Kidney (tissue), 22 donors: ENCODE data around the gene PSMC6. TPM values are rescaled to one million over a fixed set of nuclear protein-coding genes. Genes with fewer than 3 reads are reported as not detected.

ENCODE experiments used
- DNase-seq, 5 donors: peaks; one replicate each; pipeline ENCODE4 v3.0.0-alpha.2; 2013 to 2020
- FAIRE-seq: peaks from 2 replicates; lab custom pipeline; 2012; peaks lifted over from hg19 to GRCh38; lab: Jason Lieb, UNC
- H3K27ac ChIP-seq, 2 donors: one replicate each; pipeline ENCODE4 v1.7.0; 2013; ENCODE audit warnings: low read depth in 2 of 2, low read length in 2 of 2, inconsistent platforms in 1 of 2
- H3K27me3 ChIP-seq: one replicate; pipeline ENCODE4 v1.7.1; 2013; ENCODE audit warnings: low read length, inconsistent platforms; ENCODE audit not compliant: control insufficient read depth, insufficient read depth
- H3K36me3 ChIP-seq, 3 donors: one replicate each; pipeline versions ENCODE4 v1.7.0 to v1.7.1; 2013; ENCODE audit warnings: low read length in 3 of 3, control low read depth in 1 of 3, inconsistent platforms in 1 of 3; ENCODE audit not compliant: insufficient read depth in 3 of 3, control insufficient read depth in 2 of 3
- H3K4me1 ChIP-seq, 3 donors: one replicate each; pipeline versions ENCODE4 v1.7.0 to v1.7.1; 2013; ENCODE audit warnings: low read length in 3 of 3, inconsistent platforms in 1 of 3, low read depth in 1 of 3; ENCODE audit not compliant: control insufficient read depth in 2 of 3, insufficient read depth in 2 of 3
- H3K4me3 ChIP-seq, 3 donors: one replicate each; pipeline versions ENCODE4 v1.7.0 to v1.8.1; 2013; ENCODE audit warnings: low read length in 3 of 3, control low read depth in 1 of 3, inconsistent platforms in 1 of 3
- H3K9ac ChIP-seq, 3 donors: one replicate each; pipeline versions ENCODE4 v1.7.0 to v1.7.1; 2013; ENCODE audit warnings: low read length in 3 of 3, control low read depth in 1 of 3, inconsistent platforms in 1 of 3
- H3K9me3 ChIP-seq, 3 donors: one replicate each; pipeline versions ENCODE4 v1.7.0 to v1.7.1; 2013; ENCODE audit warnings: low read length in 3 of 3, control low read depth in 1 of 3, inconsistent platforms in 1 of 3; ENCODE audit not compliant: control insufficient read depth in 2 of 3, insufficient read depth in 1 of 3
- intact Hi-C: fragments of 100-400 bp; cut with DNase I; formaldehyde crosslinking; loops from one replicate; pipeline ENCODE4 v1.11.1; 2022
- long read RNA-seq, 10 donors: library from polyadenylated mRNA in 1 of 10; unstranded in 1 of 10; transcript quantifications; one replicate each; pipeline ENCODE4 v2.0.0 and lab custom pipeline, GENCODE V29; 2021 to 2026
- polyA plus RNA-seq: library from polyadenylated mRNA; stranded (reverse); fragments of 350-450 nt; fragmentation: Illumina TruSeq; extraction: RNeasy Lipid Tissue Mini Kit (QIAGEN cat#74804); gene quantifications from one replicate; pipeline ENCODE4 v1.2.3, GENCODE V29; 2014; ENCODE audit warnings: low read depth, low replicate concordance; ENCODE audit not compliant: insufficient read depth
- total RNA-seq: library from RNA; stranded (reverse); fragmentation: NEBNext Ultra II Directional; extraction: Animal tissue kit (Norgen Biotek cat#: 25700); gene quantifications from one replicate; pipeline ENCODE4 v1.2.1, GENCODE V29; 2021
- TF ChIP-seq, protein P1 (sequence below): IDR thresholded peaks from 3 replicates; pipeline ENCODE4 v1.5.1; 2012; ENCODE audit warnings: mild to moderate bottlenecking, moderate library complexity, borderline replicate concordance; ENCODE audit not compliant: insufficient read depth; ENCODE audit errors: extremely low read depth
- donor health status: control.
- donor health status: control.
- donor health status: control.
- donor health status: control.
- donor health status: control.
- donor health status: DM: yes; HTN: yes; CAD: no.
- donor health status: Normal renal cell carcinoma (clear cell type).

PSMC6 gene
- 66.3 TPM for total RNA-seq
- polyA plus RNA-seq = 81.4 TPM
- long read RNA-seq, donor 1, transcript PSMC6-201 (14 exons, 2,188 nt) = major isoform, 20 of 28 reads
- long read RNA-seq, donor 1, partial matches to known transcripts = 0 of 28 reads
- long read RNA-seq, donor 1, other reads (novel, unspliced or antisense) = 0 of 28 reads
- long read RNA-seq, donor 2, transcript PSMC6-217 (2 exons, 611 nt) = minor isoform, 10 of 58 reads
- long read RNA-seq, donor 2, transcript PSMC6-201 (14 exons, 2,188 nt) = major isoform, 42 of 58 reads
- long read RNA-seq, donor 2, partial matches to known transcripts = 0 of 58 reads
- long read RNA-seq, donor 2, other reads (novel, unspliced or antisense) = 5 of 58 reads
- long read RNA-seq, donor 3, transcript PSMC6-201 (14 exons, 2,188 nt) = major isoform, 34 of 78 reads
- long read RNA-seq, donor 3, transcript PSMC6-217 (2 exons, 611 nt) = minor isoform, 13 of 78 reads
- long read RNA-seq, donor 3, partial matches to known transcripts = 23 of 78 reads
- long read RNA-seq, donor 3, other reads (novel, unspliced or antisense) = 0 of 78 reads
- long read RNA-seq, donor 4, transcript PSMC6-201 (14 exons, 2,188 nt) = major isoform, 23 of 26 reads
- long read RNA-seq, donor 4, partial matches to known transcripts = 0 of 26 reads
- long read RNA-seq, donor 4, other reads (novel, unspliced or antisense) = 0 of 26 reads
- long read RNA-seq, donor 5, partial matches to known transcripts = 0 of 5 reads
- long read RNA-seq, donor 5, other reads (novel, unspliced or antisense) = 0 of 5 reads
- long read RNA-seq, donor 6, transcript PSMC6-201 (14 exons, 2,188 nt) = major isoform, 80 of 143 reads
- long read RNA-seq, donor 6, transcript PSMC6-217 (2 exons, 611 nt) = minor isoform, 5 of 143 reads
- long read RNA-seq, donor 6, partial matches to known transcripts = 46 of 143 reads
- long read RNA-seq, donor 6, other reads (novel, unspliced or antisense) = 7 of 143 reads
- long read RNA-seq, donor 7, transcript PSMC6-201 (14 exons, 2,188 nt) = major isoform, 35 of 49 reads
- long read RNA-seq, donor 7, partial matches to known transcripts = 6 of 49 reads
- long read RNA-seq, donor 7, other reads (novel, unspliced or antisense) = 7 of 49 reads
- long read RNA-seq, donor 8, transcript PSMC6-201 (14 exons, 2,188 nt) = major isoform, 26 of 44 reads
- long read RNA-seq, donor 8, partial matches to known transcripts = 14 of 44 reads
- long read RNA-seq, donor 8, other reads (novel, unspliced or antisense) = 0 of 44 reads
- long read RNA-seq, donor 9, transcript PSMC6-201 (14 exons, 2,188 nt) = major isoform, 21 of 25 reads
- long read RNA-seq, donor 9, partial matches to known transcripts = 0 of 25 reads
- long read RNA-seq, donor 9, other reads (novel, unspliced or antisense) = 0 of 25 reads
- long read RNA-seq, donor 10, transcript PSMC6-217 (2 exons, 611 nt) = minor isoform, 10 of 43 reads
- long read RNA-seq, donor 10, transcript PSMC6-201 (14 exons, 2,188 nt) = major isoform, 29 of 43 reads
- long read RNA-seq, donor 10, partial matches to known transcripts = 0 of 43 reads
- long read RNA-seq, donor 10, other reads (novel, unspliced or antisense) = 0 of 43 reads

DNA sequence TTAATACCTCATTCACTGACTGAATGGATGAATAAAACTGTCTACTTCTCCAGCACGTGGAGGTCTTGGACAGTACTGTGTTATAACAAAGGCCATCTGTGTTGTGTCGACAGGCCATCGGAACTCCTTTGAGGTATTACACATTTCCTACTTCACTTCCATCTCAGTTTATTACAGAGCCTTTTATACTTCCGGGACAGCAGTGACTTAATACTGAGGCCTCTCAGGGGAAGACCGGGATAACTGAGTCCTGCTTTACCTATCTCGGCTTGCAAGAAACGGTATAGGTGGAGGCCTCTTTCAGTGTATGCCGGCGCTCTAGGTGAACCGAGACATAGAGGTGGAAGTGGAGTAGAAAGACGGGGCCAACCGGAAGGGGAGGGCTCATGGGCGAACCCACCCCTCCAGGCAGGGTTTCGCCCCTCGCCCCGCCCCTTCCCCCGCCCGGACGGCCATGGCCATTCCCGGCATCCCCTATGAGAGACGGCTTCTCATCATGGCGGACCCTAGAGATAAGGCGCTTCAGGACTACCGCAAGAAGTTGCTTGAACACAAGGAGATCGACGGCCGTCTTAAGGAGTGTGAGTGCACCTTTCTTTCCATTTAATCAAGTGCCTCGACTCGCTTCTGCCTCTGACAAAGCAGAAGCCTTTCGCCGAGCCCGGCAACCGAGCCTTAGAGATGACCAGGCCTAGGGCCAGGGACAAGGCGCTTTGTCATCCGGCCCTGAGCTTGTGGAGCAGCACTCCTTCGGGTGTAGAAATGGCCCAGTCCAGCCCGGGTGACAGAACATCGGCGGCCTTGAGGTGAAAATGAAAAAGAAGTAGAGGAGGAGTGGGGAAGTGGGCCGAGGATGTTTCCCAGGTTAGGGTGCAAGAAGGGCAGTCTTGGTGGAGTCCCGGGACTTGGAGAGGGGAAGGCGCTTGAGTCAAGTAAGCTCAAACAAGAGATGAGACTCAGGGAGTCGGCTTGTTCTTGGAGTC lies at the start of gene PSMC6:
Gene PSMC6 (plus strand): TSS at position 477 of the 983 bp plus-strand sequence. CDS start 20 bp downstream, at position 497.
- peak; percentile 95 to 98 (median 97) for DNase-seq
- peaks cover 0 to 10% (median 7%) of the 10 kb centered on the region in 3 donors for H3K4me1 ChIP-seq
- H3K4me3 ChIP-seq = peak within 1 kb of the TSS; percentile 97 to 100 (median 99)
- H3K36me3 ChIP-seq = peaks cover 0 to 13% (median 12%) of the 10 kb centered on the region in 3 donors
- H3K27ac ChIP-seq = peak within 1 kb of the TSS; percentile 87 to 89
- intact Hi-C loops = no loop called here
- no peaks in the 10 kb centered on the region for H3K27me3 ChIP-seq
- no peaks in the 10 kb centered on the region for H3K9me3 ChIP-seq
- peak within 1 kb of the TSS; percentile 83 to 99 (median 97) for H3K9ac ChIP-seq
- FAIRE-seq = no peak
- TF ChIP-seq, protein P1, sequence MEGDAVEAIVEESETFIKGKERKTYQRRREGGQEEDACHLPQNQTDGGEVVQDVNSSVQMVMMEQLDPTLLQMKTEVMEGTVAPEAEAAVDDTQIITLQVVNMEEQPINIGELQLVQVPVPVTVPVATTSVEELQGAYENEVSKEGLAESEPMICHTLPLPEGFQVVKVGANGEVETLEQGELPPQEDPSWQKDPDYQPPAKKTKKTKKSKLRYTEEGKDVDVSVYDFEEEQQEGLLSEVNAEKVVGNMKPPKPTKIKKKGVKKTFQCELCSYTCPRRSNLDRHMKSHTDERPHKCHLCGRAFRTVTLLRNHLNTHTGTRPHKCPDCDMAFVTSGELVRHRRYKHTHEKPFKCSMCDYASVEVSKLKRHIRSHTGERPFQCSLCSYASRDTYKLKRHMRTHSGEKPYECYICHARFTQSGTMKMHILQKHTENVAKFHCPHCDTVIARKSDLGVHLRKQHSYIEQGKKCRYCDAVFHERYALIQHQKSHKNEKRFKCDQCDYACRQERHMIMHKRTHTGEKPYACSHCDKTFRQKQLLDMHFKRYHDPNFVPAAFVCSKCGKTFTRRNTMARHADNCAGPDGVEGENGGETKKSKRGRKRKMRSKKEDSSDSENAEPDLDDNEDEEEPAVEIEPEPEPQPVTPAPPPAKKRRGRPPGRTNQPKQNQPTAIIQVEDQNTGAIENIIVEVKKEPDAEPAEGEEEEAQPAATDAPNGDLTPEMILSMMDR = no peak

DNA sequence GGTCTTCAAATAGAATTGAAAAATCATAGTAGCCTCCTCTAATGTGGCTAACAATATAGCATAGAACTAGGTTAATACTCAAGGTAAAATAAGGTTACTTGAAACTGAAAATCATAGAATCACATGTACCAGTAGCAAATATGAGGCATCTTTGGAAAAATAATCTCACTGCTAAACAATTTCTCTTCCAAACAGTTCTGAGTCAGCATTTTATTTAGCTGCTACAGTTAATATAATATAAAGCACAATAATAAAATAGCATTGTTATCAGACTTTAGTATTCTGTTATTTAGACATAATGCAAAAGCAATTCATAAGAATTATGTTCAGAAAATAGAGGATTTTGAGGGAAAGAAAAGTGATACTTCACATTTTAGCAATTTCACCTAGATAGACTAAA lies 46.7 kb upstream of the PSMC6 start:
- intact Hi-C loops = no loop called here

More for the DNA sequence above, 46.7 kb upstream of the PSMC6 start:
- no peak overlapping the region for H3K9ac ChIP-seq
- no peaks in the 10 kb centered on the region for H3K9me3 ChIP-seq
- DNase-seq (no peak), FAIRE-seq (no peak)
- H3K4me1 ChIP-seq = no peaks in the 10 kb centered on the region
- H3K36me3 ChIP-seq = no peaks in the 10 kb centered on the region
- H3K27ac ChIP-seq = no peak overlapping the region
- TF ChIP-seq, protein P1 = no peak
- no peak overlapping the region for H3K4me3 ChIP-seq
- no peaks in the 10 kb centered on the region for H3K27me3 ChIP-seq
